HG03457 (cell line): ENCODE results near the gene CHRNA7.
"Not testable (repeated sequence)": the region's sequence is repeated elsewhere in the genome, so short reads cannot be mapped to it uniquely, and the experiment has no call there.

Experiments
- ATAC-seq: cut with Tn5 transposase; IDR thresholded peaks from one replicate; pipeline ENCODE4 v1.9.1; 2021; ENCODE audit warnings: moderate number of reproducible peaks; ENCODE audit not compliant: unreplicated experiment

The CHRNA7 gene

DNA sequence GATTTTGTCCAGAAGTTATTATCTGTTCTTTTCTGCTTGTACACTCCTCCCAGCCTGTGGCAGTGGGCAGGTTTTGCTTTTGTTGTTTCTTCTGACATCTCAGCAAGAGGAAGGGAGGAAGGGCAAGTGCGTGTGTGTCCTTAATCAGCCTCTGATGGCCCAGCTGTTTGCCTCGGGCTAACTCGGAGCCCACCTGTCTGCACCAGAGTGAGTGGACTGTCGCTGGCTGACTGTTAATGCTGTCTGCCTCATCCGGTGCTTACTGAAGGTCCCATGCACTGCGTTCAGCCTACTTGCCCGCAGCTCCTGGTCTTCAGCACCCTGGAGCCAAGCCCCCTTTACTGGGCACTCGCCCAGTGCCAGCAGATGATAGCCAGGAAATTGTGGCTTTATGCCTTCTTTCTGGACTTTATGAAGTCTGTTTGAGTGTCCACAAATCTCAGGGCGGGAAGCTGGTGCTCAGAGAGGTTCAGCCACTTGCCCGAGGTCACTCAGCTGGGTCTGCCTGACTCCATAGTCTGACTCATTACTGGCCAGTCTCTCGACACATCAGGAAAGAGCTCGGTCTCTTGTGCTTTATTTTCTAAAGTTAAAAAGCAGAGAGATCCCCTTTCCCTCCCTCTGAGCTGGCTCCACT is 89.5 kb downstream of the CHRNA7 start:
- no peak for ATAC-seq

DNA sequence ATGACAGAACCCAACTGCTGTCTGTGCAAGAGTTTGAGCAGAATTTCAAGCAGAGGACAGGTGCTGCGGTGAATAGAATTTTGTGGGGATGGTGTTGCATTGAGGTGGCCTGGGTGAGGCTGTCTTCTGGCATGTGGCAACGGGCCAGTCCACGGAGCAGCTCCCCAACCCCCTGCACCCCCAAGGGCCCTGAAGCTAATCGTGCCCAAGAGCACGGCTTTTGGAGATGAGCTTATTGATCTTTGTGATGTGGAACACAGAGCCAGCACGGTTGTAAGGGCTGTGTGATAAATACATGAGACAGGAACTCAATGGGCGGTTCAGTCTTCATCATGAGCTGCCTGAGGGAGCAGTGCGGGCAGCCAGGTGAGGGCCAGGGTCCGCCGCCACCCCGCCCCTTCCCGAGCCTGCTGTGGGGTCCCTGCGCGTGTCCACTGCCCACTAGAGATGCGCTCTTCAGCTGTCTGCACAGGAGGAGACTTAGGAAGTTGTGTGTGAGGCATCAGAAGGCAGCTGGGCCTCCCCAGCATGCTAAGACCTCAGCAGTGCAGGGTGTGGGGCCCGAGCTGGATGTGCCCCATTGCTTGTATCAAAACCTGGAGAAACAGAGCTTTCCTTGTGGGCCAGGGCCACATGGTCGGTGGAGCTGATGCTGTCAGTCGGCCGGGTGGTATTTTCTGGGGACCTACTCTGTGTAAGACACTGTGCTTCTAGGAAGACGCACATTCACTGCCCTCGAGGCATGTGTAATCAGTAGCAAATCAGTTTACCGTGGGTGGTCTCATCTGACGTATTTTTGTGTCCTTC is 90.5 kb downstream of the CHRNA7 start:
- ATAC-seq: no peak

DNA sequence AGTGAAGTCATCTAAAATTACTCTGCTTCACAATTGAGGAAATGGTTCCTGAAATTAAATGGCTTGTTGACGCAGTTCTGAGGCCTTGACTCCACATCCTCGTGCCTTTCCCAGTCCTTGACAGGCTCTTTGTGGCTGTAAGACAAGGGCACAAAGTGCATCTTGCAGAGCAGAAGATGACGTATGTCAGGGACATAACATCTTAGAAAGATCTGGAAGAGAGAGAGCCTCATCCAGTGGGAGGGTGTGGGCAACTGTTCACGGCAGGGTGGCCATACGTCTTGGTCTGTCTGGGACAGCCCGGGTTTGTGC is 91.0 kb downstream of the CHRNA7 start:
- ATAC-seq: no peak

DNA sequence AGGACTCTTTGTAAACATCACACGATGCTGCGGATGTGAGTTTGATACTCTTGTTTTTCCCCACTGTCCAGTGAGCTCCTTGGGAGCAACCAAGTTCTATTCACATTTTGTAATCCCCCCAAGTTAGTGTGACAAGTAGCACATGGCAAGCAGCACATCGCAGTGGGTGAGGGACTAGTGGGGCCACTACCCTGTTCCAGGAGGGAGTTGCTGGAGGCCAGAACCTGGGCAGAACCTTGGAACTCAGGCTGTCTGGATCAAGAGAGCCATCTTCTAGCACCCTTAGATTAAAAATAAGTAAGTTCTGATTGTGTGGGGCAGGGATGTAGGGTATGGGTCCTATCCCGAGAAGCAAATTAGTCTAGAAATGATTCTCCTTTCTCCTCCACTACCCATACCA is 91.7 kb downstream of the CHRNA7 start:
- ATAC-seq: no peak

DNA sequence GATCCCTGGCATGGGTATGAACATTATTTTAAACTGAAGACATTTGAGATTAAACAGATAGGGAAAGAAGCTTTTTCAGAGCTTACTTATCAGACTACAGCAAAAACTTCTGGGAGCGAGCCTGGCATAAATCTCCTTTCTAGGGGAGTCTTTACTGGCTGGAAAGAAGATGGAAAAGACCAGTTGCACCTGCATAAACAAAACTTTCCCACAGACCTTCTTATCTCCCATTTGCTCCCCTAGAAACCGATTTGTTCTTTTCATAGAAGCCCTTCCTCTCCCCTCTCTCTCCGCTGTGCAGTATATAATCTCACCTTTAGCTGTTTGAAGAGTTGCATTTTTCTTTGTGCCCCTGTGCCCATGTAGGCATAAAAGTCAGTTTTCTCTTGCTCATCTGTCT is 93.2 kb downstream of the CHRNA7 start:
- ATAC-seq: no peak

DNA sequence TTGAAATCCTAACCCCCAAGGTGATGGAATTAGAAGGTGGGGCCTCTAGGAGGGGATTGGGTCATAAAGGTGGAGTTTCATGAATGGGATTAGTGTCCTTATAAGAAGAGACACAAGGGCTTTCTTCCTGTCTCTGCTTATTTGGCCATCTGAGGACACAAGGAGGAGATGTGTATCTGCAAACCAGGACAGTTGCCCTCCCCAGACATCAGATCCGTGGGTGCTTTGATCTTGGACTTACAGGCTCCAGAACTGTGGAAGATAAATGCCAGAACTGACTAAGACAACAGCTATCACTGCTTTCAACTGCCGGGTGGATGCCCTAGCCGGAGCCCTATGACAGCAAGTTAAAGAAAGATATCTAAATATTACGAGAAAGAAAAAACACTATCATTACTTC is 94.4 kb downstream of the CHRNA7 start:
- ATAC-seq: no peak

DNA sequence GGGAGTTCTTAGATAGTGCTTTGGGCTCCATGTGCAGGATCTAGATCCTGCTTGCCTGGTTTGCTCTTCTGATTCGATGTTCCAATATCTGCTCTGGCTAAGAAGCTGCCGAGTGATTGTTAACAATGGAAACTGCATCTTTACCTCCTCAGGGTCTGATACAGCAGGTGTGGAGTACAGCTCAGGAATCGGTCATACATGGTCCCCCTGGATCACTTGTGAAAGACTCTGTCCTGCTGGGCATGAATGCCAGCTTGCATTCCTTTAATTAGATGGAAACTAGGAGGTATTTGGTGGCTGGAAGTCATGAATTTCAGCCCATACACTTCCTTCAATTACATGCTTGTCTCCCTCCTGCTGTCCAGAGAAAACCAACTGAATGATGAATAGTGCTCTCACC is 95.3 kb downstream of the CHRNA7 start:
- no peak for ATAC-seq

DNA sequence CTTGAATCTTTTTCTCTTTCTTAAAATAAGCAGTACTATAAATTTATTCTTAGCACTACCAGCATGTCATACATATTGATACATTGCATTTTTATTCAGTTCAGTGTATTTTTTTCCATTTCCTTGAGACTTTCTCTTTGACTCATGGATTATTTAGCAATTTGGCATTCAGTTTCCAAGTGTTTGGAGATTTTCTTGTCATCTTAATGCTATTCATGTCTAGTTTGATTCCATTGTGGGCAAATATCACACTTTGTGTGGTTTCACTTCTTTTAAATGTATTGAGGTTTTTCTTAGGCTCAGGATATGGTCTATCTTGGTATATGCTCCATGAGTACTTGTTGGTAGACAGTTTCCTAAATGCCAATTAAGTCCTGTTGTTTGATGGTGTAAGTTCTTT is 99.5 kb downstream of the CHRNA7 start:
- ATAC-seq: no peak

DNA sequence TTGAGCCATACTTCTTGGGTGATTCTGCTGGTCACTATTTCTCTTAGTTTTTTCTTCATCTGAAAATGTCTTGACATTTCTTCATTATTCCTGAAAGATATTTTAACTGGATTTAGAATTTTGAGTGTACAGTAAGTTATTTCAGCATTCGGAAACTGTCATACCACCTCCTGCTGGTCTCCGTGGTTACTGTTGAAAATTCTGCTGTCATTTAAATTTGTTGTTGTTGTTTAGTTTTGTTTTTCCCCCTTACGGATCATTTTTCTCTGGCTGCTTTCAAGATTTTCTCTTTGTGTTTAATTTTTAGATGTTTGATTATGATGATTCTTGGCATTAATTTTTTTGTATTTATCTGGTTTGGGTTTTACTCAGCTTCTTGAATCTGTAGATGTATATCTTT is 100.5 kb downstream of the CHRNA7 start:
- ATAC-seq: no peak

DNA sequence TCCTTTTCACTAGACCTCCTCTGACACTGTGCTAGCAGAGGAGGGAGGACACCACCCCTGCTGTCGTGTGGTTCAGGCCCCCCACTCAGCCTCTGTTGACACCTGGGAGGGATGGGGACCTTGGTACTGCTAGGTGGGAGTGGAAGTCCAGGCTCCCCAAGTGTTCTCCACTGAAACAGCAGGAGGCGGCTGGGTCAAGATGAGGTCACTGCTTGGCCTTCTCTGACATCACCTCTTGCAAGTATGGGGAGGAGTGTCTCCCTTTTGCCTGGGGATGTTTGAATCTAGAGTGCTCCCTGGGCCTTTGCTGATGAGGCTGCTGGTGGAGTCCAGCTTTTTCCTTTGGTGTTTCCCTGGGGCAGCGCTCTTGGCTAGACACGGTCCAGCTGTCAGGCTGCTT is 101.5 kb downstream of the CHRNA7 start:
- no peak for ATAC-seq

DNA sequence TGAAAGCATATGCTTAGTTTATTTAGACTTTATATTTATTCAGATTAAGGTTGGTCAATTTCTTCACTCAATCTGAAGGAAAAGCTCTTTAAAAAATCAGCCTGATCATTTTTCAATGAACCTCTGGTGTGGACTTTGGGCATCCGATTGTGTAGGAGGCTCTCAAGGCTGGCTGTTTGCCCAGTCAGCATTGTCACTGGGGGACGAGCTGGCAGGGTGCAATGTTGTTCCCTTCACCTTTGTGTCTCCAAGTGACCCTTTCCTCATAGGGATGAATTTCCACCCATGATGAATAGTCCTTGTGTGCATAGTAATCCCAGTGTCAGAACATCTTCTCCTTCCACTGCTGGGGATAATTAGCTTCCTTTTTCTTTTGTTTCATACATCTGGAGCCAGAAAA is 102.5 kb downstream of the CHRNA7 start:
- no peak for ATAC-seq

DNA sequence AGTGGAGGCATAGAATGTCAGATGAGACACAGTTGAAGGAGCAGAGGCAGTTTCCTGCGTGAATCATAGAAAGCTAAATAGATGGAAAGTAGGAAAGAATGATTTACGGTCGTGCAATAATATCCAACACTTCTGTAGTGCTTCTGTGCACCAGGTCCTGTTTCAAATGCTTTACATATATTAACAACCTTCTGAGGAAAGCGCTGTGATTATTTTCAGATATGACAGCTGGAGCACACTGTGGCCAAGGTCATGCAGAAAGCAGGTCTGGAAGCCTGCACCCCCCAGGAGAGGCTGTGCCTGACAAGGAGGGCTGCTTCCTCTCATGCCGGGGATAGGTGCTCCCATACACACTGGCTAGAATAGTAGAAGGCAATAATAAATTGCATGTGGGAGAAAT is 104.5 kb downstream of the CHRNA7 start:
- ATAC-seq: no peak

DNA sequence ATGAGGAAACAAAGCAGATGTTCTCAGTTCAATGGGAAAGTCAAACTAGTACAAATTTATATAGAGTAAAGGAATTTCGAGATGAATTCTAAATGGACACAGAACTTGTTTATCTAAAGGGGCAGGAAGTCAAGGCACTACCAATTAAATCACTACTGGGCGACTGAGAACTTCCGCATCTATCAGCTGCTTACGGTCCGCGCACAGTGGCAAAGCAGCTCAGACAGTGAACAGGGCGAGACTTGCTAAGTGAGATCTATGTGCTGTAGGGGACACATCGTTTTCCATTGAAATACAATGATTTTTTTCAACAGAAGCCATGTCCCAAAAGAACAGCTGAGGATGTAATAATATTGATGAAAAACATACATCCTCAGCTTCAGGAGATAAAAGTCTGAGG is 105.0 kb downstream of the CHRNA7 start:
- ATAC-seq: no peak

DNA sequence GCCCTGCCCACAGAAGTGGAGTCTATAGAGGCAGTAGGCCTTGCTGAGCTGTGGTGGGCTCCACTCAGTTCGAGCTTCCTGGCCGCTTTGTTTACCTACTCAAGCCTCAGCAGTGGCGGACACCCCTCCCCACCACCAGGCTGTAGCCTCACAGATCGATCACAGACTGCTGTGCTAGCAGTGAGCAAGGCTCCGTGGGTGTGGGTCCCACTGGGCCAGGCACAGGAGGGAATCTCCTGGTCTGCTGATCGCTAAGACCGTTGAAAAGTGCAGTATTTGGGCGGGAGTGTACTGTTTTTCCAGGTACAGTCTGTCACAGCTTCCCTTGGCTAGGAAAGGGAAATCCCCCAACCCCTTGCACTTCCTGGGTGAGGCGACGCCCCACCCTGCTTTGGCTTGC is 115.2 kb downstream of the CHRNA7 start:
- not testable (repeated sequence) for ATAC-seq

DNA sequence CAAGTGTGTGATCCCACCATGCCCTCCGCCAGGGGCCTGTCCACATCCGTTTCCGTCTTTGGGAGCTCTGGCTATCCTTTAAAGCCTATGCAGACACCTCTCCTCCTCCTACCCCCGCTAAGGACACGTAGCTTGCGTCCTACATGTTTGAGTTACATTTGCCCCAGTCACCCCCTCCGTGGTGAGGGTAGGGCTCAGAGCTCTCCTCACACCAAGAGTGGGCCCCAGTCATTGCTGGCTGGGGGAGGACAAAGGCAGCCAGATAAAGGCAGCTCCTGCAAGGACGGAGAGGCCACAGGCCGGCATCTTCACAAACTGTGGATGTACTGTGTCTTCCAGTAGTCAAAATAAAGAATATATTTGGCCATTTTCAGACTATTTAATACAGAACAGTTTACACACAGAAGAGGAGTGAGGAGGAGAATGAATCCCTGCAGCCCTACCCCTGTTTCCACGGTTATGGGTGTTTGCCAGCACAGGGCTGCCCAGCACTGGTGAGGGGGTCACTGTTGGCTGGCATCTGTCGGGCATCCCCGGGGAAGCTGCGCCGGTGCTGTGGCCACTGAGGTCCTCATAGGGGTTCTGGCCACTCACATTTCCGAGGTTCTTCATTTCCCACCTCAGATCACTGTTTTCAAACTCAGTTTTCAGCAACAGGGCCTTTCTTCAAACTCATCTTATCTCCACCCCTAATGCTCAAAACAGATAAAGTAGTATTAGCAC is 118.7 kb downstream of the CHRNA7 start:
- no peak for ATAC-seq

DNA sequence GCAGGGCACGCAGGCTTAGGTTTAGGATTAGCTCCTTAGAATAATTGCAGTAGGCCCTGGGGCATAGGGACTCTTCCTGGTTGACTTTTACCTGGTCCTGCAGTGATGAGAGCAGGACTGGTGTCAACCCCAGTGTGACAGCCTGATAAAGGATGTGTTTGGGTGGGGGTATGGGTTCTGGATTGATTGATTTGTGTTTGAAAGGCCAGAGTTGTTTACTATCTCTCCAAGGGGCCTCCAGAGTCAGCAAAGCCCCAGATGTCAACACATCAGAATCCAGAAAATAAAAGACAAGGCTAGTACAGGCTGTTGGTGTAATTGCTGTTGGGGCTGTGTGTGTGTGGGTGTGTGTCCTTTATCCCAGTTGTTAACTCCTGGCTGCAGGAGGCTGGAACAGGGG is 122.3 kb downstream of the CHRNA7 start:
- no peak for ATAC-seq

DNA sequence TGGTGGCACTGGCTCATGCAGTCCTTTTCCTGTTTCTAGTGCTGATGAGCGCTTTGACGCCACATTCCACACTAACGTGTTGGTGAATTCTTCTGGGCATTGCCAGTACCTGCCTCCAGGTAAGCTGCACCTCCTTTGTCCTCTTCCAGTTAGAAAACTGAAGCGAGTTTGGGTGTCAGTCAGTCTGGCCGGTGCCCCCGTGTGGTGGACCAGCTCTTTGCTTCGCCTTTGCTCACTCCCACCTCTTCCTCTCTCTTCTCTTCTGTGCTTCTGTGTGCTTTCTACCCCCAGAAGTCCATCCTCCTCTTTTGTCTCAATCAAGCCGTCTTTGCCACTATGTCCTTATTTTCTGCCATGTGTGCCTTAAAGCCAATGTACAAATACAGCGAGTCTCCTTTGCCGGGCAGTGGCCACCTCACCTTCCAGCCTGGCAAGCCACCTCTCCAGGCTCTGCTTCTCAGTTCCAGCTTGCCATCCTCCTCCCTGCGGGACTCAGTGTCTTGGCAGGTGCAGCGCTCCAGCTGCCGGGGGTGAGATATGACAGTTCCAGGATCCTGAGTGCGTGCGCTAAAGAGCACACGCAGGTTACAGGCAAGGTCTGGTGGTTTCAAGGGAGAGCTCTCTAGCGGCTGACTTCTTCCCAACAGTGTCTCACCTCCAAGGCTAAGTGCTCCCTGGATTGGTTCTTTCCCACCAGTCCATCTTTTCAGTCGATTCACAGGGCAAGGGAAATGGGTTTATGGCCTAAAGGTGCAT is 123.7 kb downstream of the CHRNA7 start:
- ATAC-seq: not testable (repeated sequence)

DNA sequence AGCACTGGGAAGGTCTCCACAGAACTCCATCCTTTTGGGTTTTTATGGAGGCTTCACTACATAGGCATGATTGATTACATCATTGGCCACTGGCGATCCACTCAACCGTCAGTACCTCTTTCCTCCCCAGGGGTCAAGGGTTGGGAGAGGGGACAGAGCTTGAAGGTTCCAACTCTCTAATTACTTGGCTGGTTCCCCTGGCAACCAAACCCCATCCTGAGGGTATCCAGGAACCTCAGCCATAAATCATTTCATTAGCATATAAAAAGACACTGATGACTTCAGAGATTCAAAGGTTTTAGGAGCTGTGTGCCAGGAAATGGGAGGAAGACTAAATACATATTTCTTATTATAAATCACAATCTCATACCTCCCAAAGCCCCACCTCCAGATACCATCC is 131.8 kb downstream of the CHRNA7 start:
- ATAC-seq: not testable (repeated sequence)

DNA sequence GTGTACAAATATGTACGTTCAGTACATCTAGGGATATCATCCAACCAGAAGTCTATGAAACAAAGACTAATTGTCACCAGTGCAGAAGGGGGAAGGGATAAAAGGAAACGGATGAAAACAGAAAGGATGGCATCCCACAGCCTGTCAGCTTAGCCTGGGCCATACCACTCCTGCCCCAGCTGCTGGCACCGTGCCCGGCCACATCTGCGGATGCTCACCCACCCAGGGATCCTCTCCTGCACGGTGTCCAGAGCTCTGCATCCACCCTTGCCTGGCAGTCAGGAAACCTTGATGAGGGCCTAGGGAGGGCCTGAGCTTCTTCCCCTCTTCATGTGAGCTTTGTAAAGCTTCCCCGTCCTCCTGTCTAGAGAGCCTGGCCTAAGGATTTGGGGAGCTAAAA is 133.8 kb downstream of the CHRNA7 start:
- ATAC-seq: not testable (repeated sequence)

DNA sequence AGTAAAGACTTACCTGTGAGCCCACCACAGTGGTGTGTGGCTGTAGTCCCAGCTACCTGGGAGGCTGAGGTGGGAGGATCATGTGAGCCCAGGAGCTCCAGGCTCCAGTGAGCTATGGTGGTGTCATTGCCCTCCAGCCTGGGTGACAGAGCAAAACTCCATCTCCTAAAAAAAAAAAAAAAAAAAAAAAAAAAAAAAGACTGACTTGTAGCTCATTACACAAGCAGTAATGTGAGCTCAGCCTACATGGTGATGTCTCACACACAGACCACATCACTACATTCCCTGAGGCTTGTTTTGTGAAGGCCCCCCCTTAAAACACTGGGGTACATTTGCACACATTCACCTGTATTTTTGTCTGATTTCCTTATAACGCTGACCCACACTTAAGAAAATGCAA is 134.4 kb downstream of the CHRNA7 start:
- not testable (repeated sequence) for ATAC-seq

DNA sequence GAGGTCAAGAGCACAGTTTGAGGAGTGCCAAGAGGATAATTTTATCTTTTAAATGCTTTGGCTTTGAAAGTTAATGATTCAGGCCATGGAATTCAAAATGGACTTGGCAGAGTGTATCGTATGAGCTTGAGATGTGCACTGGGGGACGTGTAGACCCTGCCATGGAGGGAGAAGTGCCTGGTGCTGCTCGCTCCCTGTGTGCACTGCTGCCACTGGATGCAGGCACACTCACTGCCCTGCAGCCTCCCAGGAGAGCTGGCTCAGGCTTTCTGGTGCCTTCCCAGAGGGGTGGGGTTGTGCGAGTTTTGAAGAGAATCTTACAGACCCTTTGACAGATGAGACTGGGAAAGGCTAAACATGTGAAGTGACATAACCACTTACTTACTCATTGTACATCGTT is 135.5 kb downstream of the CHRNA7 start:
- ATAC-seq: not testable (repeated sequence)
